Measurements from ENCODE around the gene ABCA1. TPM values are rescaled to one million over a fixed set of nuclear protein-coding genes. Genes with fewer than 3 reads are reported as not detected.

The ABCA1 gene
- total and polyA plus RNA-seq, 10 of the 15 experiments (the other 5 are each of a cell fraction or from before 2014, with no cell fraction given) = 0.01 to 0.56 (median 0.16) TPM

- ATAC-seq (no peak), DNase-seq (ENCODE audit: low read depth, low spot score) (no peak), FAIRE-seq (no peak)
- H3K36me3 ChIP-seq (ENCODE audit: control insufficient read depth in 2 of 2, insufficient read depth in 2 of 2, low read length in 1 of 2) = no peaks in the 10 kb centered on the region
- ChIA-PET SMC1A (ENCODE audit: uncharacterized antibody, unreplicated experiment) (no interaction called here), RAD21 (ENCODE audit: unreplicated experiment) (no interaction called here), POLR2A (no interaction called here), CTCF (interaction anchor here (1.9 kb wide), 1 partner anchor 85 kb away, joined by 4 read pairs; no protein-coding TSS in a partner anchor)
- BruUV-seq (replicated peaks) = no TSS peak
- no peak overlapping the region for H3K9ac ChIP-seq (ENCODE audit: control insufficient read depth, insufficient read depth, low read length)
- no peak overlapping the region for H3K27ac ChIP-seq (ENCODE audit: control insufficient read depth, insufficient read depth)
- H3K4me3 ChIP-seq = no peak overlapping the region
- no peaks in the 10 kb centered on the region for H4K20me1 ChIP-seq (ENCODE audit: control insufficient read depth, insufficient read depth)
- no peak overlapping the region for H3K4me2 ChIP-seq (ENCODE audit: control insufficient read depth, insufficient read depth)
- TF ChIP-seq CHD1 (IDR thresholded peaks at IDR 0.05; ENCODE audit: low read depth, low read length) (no peak), SREBF2 (IDR thresholded peaks at IDR 0.05; ENCODE audit: low read length) (no peak), TCF3 (IDR thresholded peaks at IDR 0.05; ENCODE audit: borderline replicate concordance, insufficient read depth, low read depth, low read length) (no peak)
- peaks cover 0 to 1% of the 10 kb centered on the region in 2 experiments; a peak in 1 of 4 replicates for H3K27me3 ChIP-seq (replicated peaks in 1 of 2; ENCODE audit: control insufficient read depth in 2 of 2, insufficient read depth in 2 of 2, low read length in 1 of 2)
- WGBS (ENCODE audit: insufficient coverage, insufficient replicate concordance, low lambda C conversion rate, missing lambda C conversion rate) = 31% methylated on average over 3 of the region's 3 CpGs
- no peaks in the 10 kb centered on the region for H3K4me1 ChIP-seq (ENCODE audit: control insufficient read depth, insufficient read depth, low read length)
- no peak overlapping the region for H2AFZ ChIP-seq (ENCODE audit: control insufficient read depth, low read depth, low read length)
- H3K79me2 ChIP-seq (ENCODE audit: control insufficient read depth, insufficient read depth, low read length) = no peaks in the 10 kb centered on the region
- intact Hi-C loops (cut with micrococcal nuclease; ENCODE audit: unreplicated experiment) = no loop called here
- H3K9me3 ChIP-seq (replicated peaks; ENCODE audit: control insufficient read depth, insufficient read depth, low read length) = no peaks in the 10 kb centered on the region
- in situ Hi-C loops (cut with MboI) = no loop called here
These were observed 20.3 kb upstream of the ABCA1 start for GRCh38 chr9:104948277-104948676.

GRCh38 chr9:104944871-104945270 is 16.9 kb upstream of the ABCA1 start:
- no TSS peak for BruUV-seq (replicated peaks)
- Histone ChIP-seq H3K4me2 (ENCODE audit: control insufficient read depth, insufficient read depth) (no peak overlapping the region), H3K4me3 (no peak overlapping the region), H4K20me1 (ENCODE audit: control insufficient read depth, insufficient read depth) (no peaks in the 10 kb centered on the region), H3K4me1 (ENCODE audit: control insufficient read depth, insufficient read depth, low read length) (no peaks in the 10 kb centered on the region), H3K79me2 (ENCODE audit: control insufficient read depth, insufficient read depth, low read length) (no peaks in the 10 kb centered on the region), H3K36me3 (ENCODE audit: control insufficient read depth in 2 of 2, insufficient read depth in 2 of 2, low read length in 1 of 2) (no peaks in the 10 kb centered on the region), H3K9me3 (replicated peaks; ENCODE audit: control insufficient read depth, insufficient read depth, low read length) (no peaks in the 10 kb centered on the region), H3K27ac (ENCODE audit: control insufficient read depth, insufficient read depth) (no peak overlapping the region), H2AFZ (ENCODE audit: control insufficient read depth, low read depth, low read length) (no peak overlapping the region), H3K9ac (ENCODE audit: control insufficient read depth, insufficient read depth, low read length) (no peak overlapping the region), H3K27me3 (replicated peaks in 1 of 2; ENCODE audit: control insufficient read depth in 2 of 2, insufficient read depth in 2 of 2, low read length in 1 of 2) (no peaks in the 10 kb centered on the region)
- in situ Hi-C loops (cut with MboI) (no loop called here), intact Hi-C loops (cut with micrococcal nuclease; ENCODE audit: unreplicated experiment) (no loop called here)
- FAIRE-seq (no peak), DNase-seq (ENCODE audit: low read depth, low spot score) (no peak), ATAC-seq (no peak)
- ChIA-PET POLR2A (no interaction called here), RAD21 (ENCODE audit: unreplicated experiment) (no interaction called here), SMC1A (ENCODE audit: uncharacterized antibody, unreplicated experiment) (no interaction called here), CTCF (no interaction called here)
- whole genome bisulfite sequencing (ENCODE audit: insufficient coverage, insufficient replicate concordance, low lambda C conversion rate, missing lambda C conversion rate) = 33% methylated on average over 3 of the region's 3 CpGs
- no peak for TF ChIP-seq GATAD2B (conservative IDR thresholded peaks at IDR 0.05; ENCODE audit: low read depth)
